ENCODE data around the gene EYA2.

Gene EYA2

DNA sequence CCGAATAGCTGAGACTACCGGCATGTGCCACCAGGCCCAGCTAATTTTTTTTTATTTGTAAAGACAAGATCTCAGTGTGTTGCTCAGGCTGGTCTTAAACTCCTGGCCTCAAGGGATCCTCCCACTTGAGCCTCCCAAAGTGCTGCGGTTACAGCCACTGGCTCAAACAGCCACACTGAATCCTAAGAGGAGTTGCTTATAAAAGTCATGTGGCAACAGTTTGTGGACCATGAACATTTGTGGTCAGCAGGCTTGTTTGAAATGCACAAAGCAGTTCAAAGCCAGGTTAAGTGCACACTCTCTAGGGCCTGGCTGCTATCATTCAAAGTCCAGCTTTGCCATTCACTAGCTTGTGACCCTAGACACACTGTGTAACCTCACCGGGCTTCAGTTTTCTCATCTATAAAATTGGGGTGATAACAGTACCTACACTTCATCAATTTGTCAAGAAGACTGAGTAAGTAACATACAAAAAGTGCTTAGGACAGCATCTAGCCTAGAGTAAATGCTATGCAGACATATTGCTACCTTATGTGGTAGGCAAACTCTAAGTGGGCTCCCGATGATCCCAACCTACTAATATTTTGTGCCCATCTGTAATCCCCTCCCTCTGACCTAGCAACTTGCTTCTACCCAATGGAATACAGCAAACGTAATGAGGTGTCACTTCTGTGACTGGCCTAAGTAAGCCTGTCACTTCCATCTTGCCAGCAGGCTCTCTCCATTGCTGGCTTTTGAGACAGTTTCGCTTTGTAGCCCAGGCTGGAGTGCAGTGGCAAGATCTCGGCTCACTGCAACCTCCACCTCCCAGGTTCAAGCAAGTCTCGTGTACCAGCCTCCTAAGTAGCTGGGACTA is 338.9 kb downstream of the EYA2 start:
- no peak overlapping the region for H3K4me3 Mint-ChIP-seq
- peaks cover 8% of the 10 kb centered on the region for H3K4me1 Mint-ChIP-seq
- no peak for TF ChIP-seq CTCF (IDR thresholded peaks at IDR 0.05; ENCODE audit: unreplicated experiment in 3 of 3)
- peak overlapping the region in 2 of 3 experiments; percentile 41 to 43 for H3K27ac Mint-ChIP-seq
- no peaks in the 10 kb centered on the region for H3K9me3 Mint-ChIP-seq
- H3K36me3 Mint-ChIP-seq (ENCODE audit: low read depth), result peaks cover 74% of the 10 kb centered on the region
- H3K27me3 Mint-ChIP-seq (ENCODE audit: low read depth), result no peaks in the 10 kb centered on the region

DNA sequence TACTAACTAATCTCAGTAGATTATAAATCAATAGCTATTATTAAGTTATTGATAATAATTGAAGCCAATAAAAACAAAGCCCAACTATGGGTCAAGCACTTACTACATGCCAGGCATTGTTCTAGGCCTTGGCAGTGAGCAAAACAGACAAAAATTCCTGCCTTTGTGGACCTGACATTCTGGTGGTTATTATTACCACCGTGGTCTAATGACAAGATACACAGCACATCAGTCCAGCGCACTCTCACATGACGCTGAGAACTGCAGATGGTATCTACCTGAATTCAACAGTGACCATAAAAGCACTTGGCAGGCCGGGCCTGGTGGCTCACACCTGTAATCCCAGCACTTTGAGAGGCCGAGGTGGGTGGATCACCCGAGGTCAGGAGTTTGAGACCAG is 340.5 kb downstream of the EYA2 start:
- Mint-ChIP-seq H3K36me3 (ENCODE audit: low read depth) (peaks cover 74% of the 10 kb centered on the region), H3K4me1 (peaks cover 8% of the 10 kb centered on the region), H3K27me3 (ENCODE audit: low read depth) (no peaks in the 10 kb centered on the region), H3K27ac (no peak overlapping the region), H3K4me3 (no peak overlapping the region), H3K9me3 (no peaks in the 10 kb centered on the region)
- no peak for TF ChIP-seq CTCF (IDR thresholded peaks at IDR 0.05; ENCODE audit: unreplicated experiment in 3 of 3)

GRCh38 chr20:47235853-47236638 is 341.4 kb downstream of the EYA2 start:
- H3K36me3 Mint-ChIP-seq (ENCODE audit: low read depth), result peaks cover 66% of the 10 kb centered on the region
- H3K9me3 Mint-ChIP-seq, result no peaks in the 10 kb centered on the region
- H3K4me1 Mint-ChIP-seq, result peaks cover 9% of the 10 kb centered on the region
- H3K4me3 Mint-ChIP-seq, result no peak overlapping the region
- H3K27ac Mint-ChIP-seq, result no peak overlapping the region
- no peak for TF ChIP-seq CTCF (IDR thresholded peaks at IDR 0.05; ENCODE audit: unreplicated experiment in 3 of 3)
- no peaks in the 10 kb centered on the region for H3K27me3 Mint-ChIP-seq (ENCODE audit: low read depth)

DNA sequence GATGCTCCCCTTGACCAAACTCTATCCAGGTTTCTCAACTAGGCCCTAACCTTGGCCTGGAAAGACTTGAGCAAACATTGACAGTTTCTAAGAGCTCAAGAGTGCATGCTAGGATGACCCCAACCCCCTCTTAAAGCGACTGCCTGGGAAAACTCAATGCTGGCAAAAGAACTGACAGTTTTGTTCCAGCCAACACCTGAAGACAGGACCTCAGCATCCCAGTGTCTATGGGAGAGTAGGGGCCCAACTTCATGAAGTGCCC is 341.9 kb downstream of the EYA2 start:
- Mint-ChIP-seq H3K27ac (no peak overlapping the region), H3K4me3 (no peak overlapping the region), H3K36me3 (ENCODE audit: low read depth) (peaks cover 65% of the 10 kb centered on the region), H3K9me3 (no peaks in the 10 kb centered on the region), H3K27me3 (ENCODE audit: low read depth) (no peaks in the 10 kb centered on the region), H3K4me1 (peaks cover 11% of the 10 kb centered on the region)
- no peak for TF ChIP-seq CTCF (IDR thresholded peaks at IDR 0.05; ENCODE audit: unreplicated experiment in 3 of 3)

DNA sequence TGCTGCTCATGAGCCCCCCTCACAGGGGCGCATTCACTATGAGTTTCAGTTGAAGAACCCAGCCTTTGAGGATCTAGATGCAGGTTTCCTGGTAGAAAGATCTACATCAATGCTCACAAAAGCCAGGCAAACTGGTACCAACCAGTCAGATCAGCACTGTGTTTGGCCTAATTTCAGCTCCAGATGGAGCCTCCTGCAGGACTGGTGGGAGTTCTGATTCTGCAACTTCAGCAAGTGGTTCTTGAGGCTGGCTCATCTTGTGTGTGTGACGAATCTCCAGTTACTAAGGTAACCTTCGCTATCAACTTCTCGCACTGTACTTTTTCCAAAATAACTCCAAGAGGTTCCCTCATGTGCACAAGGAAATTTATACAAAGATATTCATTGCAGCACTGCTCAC is 343.1 kb downstream of the EYA2 start:
- no peak overlapping the region for H3K27ac Mint-ChIP-seq
- H3K4me1 Mint-ChIP-seq, result peaks cover 12% of the 10 kb centered on the region
- TF ChIP-seq CTCF (IDR thresholded peaks at IDR 0.05; ENCODE audit: unreplicated experiment in 3 of 3), result no peak

More for the DNA sequence above, 343.1 kb downstream of the EYA2 start:
- Mint-ChIP-seq H3K4me3 (no peak overlapping the region), H3K27me3 (ENCODE audit: low read depth) (no peaks in the 10 kb centered on the region), H3K9me3 (no peaks in the 10 kb centered on the region), H3K36me3 (ENCODE audit: low read depth) (peaks cover 62% of the 10 kb centered on the region)

Measured in nephron (organoid).